Fibroblast of mammary gland (primary cell): ENCODE data around the gene CMTM2.

Experiments
- DNase-seq: peaks from one replicate; pipeline ENCODE4 v3.0.0-alpha.2; 2010; ENCODE audit warnings: low read depth
- H3K4me3 ChIP-seq: 2 replicates; pipeline ENCODE4 v1.5.1; 2011; ENCODE audit warnings: low read depth, mild to moderate bottlenecking, low read length, moderate library complexity; ENCODE audit not compliant: control insufficient read depth
- TF ChIP-seq, protein P1 (sequence below): conservative IDR thresholded peaks from 2 replicates; pipeline ENCODE4 v1.5.1; 2011; ENCODE audit warnings: low read depth, low read length, inconsistent platforms; ENCODE audit not compliant: control insufficient read depth, insufficient read depth

Gene CMTM2

DNA sequence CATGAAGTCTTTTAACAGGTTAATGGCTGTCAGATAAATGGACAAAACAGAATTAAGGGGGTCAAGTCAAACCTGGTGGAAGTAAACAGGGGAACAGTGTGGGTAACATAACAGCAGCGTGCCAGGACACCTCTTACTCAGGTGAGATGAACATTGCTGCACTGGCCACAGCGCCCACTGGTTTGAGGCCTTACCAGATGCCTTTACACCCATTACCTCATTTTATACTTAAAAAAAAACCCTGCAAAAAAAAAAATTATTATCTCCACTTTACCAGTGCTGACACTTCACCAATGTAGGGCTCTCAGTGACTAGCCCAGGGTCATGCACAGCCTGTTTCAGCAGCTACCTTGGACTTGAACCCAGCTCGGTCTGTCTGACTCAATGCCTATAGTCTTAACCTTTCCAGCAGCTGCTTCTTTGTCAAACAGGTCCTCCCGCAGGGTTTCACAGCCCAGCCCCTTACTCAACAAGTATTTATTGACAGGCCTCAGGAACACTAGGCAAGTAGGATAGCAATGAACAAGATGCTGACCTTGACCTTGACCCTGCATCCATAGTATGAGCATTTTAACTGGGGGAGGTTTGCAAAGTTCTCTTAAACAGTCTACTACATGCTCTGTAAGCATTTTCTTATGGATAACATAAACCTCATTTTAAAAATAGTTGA is 55.4 kb downstream of the CMTM2 start:
- DNase-seq, result no peak
- H3K4me3 ChIP-seq, result no peak overlapping the region
- TF ChIP-seq, protein P1, sequence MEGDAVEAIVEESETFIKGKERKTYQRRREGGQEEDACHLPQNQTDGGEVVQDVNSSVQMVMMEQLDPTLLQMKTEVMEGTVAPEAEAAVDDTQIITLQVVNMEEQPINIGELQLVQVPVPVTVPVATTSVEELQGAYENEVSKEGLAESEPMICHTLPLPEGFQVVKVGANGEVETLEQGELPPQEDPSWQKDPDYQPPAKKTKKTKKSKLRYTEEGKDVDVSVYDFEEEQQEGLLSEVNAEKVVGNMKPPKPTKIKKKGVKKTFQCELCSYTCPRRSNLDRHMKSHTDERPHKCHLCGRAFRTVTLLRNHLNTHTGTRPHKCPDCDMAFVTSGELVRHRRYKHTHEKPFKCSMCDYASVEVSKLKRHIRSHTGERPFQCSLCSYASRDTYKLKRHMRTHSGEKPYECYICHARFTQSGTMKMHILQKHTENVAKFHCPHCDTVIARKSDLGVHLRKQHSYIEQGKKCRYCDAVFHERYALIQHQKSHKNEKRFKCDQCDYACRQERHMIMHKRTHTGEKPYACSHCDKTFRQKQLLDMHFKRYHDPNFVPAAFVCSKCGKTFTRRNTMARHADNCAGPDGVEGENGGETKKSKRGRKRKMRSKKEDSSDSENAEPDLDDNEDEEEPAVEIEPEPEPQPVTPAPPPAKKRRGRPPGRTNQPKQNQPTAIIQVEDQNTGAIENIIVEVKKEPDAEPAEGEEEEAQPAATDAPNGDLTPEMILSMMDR, result no peak

DNA sequence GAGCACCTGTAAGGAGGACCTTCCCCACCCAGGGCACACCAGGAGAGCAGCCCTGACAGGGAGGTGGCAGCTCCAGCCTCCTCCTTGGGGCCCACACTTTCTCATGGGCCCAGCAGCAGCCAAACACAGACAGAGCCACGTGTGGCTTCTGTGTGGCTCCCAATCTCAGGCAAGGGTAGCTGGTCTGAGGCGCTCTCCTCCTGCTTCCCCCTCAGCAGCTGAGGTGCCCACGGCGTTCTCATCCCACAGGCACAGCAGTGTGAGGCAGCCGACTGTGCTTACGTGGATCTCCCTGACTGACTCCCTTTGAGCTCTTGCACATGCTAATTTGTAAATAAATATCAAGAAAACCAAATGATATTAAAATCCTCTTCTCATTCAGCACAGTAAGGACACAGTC is 56.1 kb downstream of the CMTM2 start:
- DNase-seq, result no peak
- TF ChIP-seq, protein P1, result no peak
- H3K4me3 ChIP-seq, result no peak overlapping the region

DNA sequence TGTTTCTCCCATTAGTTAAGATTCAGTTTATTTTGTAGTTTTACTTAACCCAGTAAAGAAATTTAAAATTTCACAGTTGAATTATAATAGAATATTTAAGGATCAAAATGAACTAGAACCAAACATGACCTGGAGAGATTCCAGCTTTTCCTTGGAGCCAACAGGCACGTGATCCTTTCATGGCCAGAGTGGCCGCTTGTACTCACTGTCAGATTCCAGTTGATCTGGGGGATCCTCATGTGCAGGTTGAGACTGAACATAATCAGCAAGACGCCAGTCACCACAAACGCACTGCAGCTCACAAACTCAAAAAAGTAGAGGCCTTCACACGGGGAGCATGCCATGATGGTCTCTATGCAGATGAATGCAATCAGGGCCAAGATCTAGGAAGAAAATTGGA is 56.9 kb downstream of the CMTM2 start:
- no peak for DNase-seq

DNA sequence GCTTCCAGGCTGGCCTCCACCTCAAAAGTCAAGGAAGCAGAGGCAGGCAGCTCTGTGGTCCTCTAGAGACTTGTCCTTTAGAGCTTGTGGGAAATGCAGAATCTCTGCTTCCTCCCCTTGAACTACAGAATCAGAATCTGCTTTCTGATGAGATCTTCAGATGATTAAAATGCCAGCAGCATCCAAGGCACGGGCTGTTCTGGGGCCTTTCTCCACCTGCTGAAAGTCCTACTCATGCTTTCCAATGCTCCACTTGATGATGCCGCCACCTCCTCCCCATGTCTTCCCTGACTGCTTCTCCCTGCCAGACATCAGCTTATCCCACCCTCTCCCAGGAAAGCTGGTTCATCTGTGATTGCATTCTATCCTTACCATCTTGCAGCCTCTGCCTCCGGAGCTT is 58.5 kb downstream of the CMTM2 start:
- TF ChIP-seq, protein P1, result no peak
- no peak overlapping the region for H3K4me3 ChIP-seq
- no peak for DNase-seq

More for the DNA sequence above, 56.9 kb downstream of the CMTM2 start:
- H3K4me3 ChIP-seq, result no peak overlapping the region
- TF ChIP-seq, protein P1, result no peak
